ENCODE results near the gene MLF2. TPM values are rescaled to one million over a fixed set of nuclear protein-coding genes. Genes with fewer than 3 reads are reported as not detected.

Gene MLF2
- total and polyA plus RNA-seq, 2 of the 13 experiments (the other 11 are each of a cell fraction or from before 2014, with no cell fraction given): 88.1 to 167 TPM

DNA sequence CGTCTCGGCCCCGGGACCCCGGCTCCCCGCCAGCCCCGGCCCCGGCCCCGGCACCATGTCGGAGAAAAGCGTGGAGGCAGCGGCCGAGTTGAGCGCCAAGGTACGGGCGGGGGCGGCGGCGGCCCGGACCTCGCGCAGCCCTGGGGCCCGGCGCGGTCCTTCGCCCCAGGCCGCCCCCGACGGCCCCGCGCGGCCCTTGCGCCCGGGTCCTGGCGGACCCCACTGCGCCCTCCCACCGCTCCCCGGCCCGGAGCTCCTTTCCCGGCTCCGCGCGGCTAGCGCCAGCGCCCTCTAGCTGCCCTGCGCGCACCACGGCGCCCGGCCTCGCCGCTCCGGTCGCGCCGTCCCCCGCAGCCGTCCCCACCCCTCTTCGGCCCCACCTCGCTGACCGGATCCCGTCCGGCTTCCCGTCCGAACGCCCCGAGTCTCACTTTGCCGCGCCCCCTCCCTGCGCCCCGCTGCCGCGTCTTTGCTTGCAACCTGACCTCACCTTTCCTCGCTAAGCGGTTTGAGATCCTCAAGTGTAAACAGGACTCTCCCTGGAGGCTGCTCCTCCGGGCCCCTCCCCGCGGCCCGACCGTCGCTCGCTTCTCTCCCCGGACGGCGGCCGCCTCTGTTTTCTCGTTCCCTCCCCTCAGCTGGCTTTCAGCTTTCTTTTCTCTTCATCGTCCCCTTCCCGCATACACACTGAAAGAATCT is 13.9 kb upstream of the MLF2 start (continued):
- TF ChIP-seq HNRNPLL (IDR thresholded peaks at IDR 0.05; ENCODE audit: low read depth, low read length, poor library complexity, severe bottlenecking) (peak; percentile 53), PHF8 (CRISPR knock-in tag; IDR thresholded peaks at IDR 0.05) (peak; percentile 30; the same call in 1 of the 2 replicates), MYC (CRISPR knock-in tag; IDR thresholded peaks at IDR 0.05; ENCODE audit: borderline replicate concordance) (peak; percentile 57), RARG (CRISPR knock-in tag; IDR thresholded peaks at IDR 0.05; ENCODE audit: low read depth) (no peak), FOXA3 (CRISPR knock-in tag; IDR thresholded peaks at IDR 0.05) (peak; percentile 41; the same call in 1 of the 2 replicates), ZNF777 (CRISPR knock-in tag; IDR thresholded peaks at IDR 0.05) (peak; percentile 92), NR2F6 (IDR thresholded peaks at IDR 0.05) (no peak), NR2F6 (CRISPR knock-in tag; IDR thresholded peaks at IDR 0.05) (no peak), HCFC1 (IDR thresholded peaks at IDR 0.05; ENCODE audit: low read depth, low read length) (no peak), ZNF547 (CRISPR knock-in tag; IDR thresholded peaks at IDR 0.05) (0 out of 2 replicates have a peak, but pooled peaks have one; percentile 2), RXRA (CRISPR knock-in tag; IDR thresholded peaks at IDR 0.05) (no peak), FOXA1 (IDR thresholded peaks at IDR 0.05) (no peak), FOXA1 (CRISPR knock-in tag; IDR thresholded peaks at IDR 0.05) (peak; percentile 48), RBFOX2 (IDR thresholded peaks at IDR 0.05; ENCODE audit: low read depth, low read length) (peak; percentile 73), ZSCAN20 (CRISPR knock-in tag; IDR thresholded peaks at IDR 0.05; ENCODE audit: borderline replicate concordance) (0 out of 2 replicates have a peak, but pooled peaks have one; percentile 35), EHMT2 (IDR thresholded peaks at IDR 0.05; ENCODE audit: borderline replicate concordance, low read depth, low read length) (no peak)
- TF ChIP-seq, protein P1, sequence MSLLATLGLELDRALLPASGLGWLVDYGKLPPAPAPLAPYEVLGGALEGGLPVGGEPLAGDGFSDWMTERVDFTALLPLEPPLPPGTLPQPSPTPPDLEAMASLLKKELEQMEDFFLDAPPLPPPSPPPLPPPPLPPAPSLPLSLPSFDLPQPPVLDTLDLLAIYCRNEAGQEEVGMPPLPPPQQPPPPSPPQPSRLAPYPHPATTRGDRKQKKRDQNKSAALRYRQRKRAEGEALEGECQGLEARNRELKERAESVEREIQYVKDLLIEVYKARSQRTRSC (CRISPR knock-in tag; IDR thresholded peaks at IDR 0.05; ENCODE audit: low read depth): 0 out of 2 replicates have a peak, but pooled peaks have one; percentile 49
- TF ChIP-seq, protein P2, sequence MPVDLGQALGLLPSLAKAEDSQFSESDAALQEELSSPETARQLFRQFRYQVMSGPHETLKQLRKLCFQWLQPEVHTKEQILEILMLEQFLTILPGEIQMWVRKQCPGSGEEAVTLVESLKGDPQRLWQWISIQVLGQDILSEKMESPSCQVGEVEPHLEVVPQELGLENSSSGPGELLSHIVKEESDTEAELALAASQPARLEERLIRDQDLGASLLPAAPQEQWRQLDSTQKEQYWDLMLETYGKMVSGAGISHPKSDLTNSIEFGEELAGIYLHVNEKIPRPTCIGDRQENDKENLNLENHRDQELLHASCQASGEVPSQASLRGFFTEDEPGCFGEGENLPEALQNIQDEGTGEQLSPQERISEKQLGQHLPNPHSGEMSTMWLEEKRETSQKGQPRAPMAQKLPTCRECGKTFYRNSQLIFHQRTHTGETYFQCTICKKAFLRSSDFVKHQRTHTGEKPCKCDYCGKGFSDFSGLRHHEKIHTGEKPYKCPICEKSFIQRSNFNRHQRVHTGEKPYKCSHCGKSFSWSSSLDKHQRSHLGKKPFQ (CRISPR knock-in tag; IDR thresholded peaks at IDR 0.05; ENCODE audit: insufficient replicate concordance): peak; percentile 34
- TF ChIP-seq, protein P3, sequence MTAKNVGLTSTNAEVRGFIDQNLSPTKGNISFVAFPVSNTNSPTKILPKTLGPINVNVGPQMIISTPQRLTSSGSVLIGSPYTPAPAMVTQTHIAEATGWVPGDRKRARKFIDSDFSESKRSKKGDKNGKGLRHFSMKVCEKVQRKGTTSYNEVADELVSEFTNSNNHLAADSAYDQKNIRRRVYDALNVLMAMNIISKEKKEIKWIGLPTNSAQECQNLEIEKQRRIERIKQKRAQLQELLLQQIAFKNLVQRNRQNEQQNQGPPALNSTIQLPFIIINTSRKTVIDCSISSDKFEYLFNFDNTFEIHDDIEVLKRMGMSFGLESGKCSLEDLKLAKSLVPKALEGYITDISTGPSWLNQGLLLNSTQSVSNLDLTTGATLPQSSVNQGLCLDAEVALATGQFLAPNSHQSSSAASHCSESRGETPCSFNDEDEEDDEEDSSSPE (CRISPR knock-in tag; IDR thresholded peaks at IDR 0.05): peak; percentile 33
- TF ChIP-seq, protein P4, sequence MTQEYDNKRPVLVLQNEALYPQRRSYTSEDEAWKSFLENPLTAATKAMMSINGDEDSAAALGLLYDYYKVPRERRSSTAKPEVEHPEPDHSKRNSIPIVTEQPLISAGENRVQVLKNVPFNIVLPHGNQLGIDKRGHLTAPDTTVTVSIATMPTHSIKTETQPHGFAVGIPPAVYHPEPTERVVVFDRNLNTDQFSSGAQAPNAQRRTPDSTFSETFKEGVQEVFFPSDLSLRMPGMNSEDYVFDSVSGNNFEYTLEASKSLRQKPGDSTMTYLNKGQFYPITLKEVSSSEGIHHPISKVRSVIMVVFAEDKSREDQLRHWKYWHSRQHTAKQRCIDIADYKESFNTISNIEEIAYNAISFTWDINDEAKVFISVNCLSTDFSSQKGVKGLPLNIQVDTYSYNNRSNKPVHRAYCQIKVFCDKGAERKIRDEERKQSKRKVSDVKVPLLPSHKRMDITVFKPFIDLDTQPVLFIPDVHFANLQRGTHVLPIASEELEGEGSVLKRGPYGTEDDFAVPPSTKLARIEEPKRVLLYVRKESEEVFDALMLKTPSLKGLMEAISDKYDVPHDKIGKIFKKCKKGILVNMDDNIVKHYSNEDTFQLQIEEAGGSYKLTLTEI (CRISPR knock-in tag; conservative IDR thresholded peaks at IDR 0.05): no peak
